Omental fat pad (tissue), 4 donors: Measurements from ENCODE around the gene NCEH1. TPM values are rescaled to one million over a fixed set of nuclear protein-coding genes. Genes with fewer than 3 reads are reported as not detected.
A peak's percentile ranks its signal among the peaks of the same experiment; 100 is the strongest.

Source experiments
- ATAC-seq: fragments of 150-250 bp; one replicate; pipeline ENCODE4 v1.9.1; 2016; ENCODE audit warnings: mild to moderate bottlenecking, moderate library complexity; ENCODE audit not compliant: low FRiP score
- DNase-seq: peaks from one replicate; pipeline ENCODE4 v3.0.0-alpha.2; 2019; ENCODE audit warnings: low spot score
- total RNA-seq, 4 donors: library from RNA; depleted of rRNA; stranded (reverse); fragments of >200 nt; gene quantifications; one replicate each; pipeline ENCODE4 v1.1.0, GENCODE V29; 2016
- TF ChIP-seq, protein P1 (sequence below), 3 donors: fragments of 450-650 bp; IDR thresholded peaks; one replicate each; pipeline ENCODE4 v1.5.1; 2016 to 2017; ENCODE audit warnings: antibody characterized with exemption in 3 of 3, mild to moderate bottlenecking in 3 of 3, moderate library complexity in 2 of 3

The NCEH1 gene
- total RNA-seq, 4 donors from 2014 or later, result 8.2 to 44.1 (median 10.6) TPM

DNA sequence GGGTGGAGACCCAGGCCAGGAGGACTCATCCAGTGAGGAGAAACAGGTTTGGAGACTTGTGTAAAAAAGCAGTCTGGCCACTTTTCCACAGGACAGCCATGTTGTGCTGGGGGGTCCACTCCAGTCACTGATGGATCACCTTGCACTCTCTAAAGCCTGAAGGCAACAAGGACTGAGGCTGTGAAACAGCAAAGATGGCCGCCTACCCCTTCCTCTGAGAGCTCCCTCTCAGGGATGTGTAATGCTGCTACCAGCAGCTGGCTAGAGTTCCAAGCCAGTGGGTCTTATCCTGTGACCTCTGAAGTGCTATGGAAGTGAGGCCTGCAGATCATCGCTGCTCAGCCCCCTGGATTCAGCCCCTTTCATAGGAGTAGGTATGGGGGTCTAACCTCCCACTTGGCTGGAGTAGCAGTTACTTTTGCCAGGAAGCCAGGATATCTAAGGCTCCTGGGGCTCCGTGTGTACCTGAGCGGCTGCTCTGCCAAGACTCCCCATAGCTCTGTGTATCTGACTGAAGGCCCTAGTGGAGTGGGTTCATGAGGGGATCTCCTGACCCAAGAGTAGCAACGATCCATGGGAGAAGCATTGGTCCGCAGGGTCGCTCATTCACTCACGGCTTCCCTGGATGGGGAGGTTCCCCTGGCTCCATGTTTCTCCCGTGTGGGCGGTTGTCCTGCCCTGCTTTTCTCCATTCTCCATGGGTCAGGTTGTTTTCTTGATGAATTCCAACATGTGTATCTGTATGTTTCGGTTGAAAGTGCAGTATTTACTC lies 117.8 kb downstream of the NCEH1 start:
- DNase-seq (no peak), ATAC-seq (no peak)
- TF ChIP-seq, protein P1, sequence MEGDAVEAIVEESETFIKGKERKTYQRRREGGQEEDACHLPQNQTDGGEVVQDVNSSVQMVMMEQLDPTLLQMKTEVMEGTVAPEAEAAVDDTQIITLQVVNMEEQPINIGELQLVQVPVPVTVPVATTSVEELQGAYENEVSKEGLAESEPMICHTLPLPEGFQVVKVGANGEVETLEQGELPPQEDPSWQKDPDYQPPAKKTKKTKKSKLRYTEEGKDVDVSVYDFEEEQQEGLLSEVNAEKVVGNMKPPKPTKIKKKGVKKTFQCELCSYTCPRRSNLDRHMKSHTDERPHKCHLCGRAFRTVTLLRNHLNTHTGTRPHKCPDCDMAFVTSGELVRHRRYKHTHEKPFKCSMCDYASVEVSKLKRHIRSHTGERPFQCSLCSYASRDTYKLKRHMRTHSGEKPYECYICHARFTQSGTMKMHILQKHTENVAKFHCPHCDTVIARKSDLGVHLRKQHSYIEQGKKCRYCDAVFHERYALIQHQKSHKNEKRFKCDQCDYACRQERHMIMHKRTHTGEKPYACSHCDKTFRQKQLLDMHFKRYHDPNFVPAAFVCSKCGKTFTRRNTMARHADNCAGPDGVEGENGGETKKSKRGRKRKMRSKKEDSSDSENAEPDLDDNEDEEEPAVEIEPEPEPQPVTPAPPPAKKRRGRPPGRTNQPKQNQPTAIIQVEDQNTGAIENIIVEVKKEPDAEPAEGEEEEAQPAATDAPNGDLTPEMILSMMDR (IDR thresholded peaks at IDR 0.05), result no peak

GRCh38 chr3:172591876-172592771 lies 118.7 kb downstream of the NCEH1 start:
- TF ChIP-seq, protein P1 (IDR thresholded peaks at IDR 0.05), result no peak
- no peak for ATAC-seq
- no peak for DNase-seq

GRCh38 chr3:172591125-172591605 lies 119.7 kb downstream of the NCEH1 start:
- no peak for ATAC-seq
- no peak for DNase-seq
- TF ChIP-seq, protein P1 (IDR thresholded peaks at IDR 0.05), result no peak

GRCh38 chr3:172586436-172586835 lies 124.4 kb downstream of the NCEH1 start:
- ATAC-seq (peak; percentile 31), DNase-seq (no peak)
- TF ChIP-seq, protein P1 (IDR thresholded peaks at IDR 0.05), result no peak

- TF ChIP-seq, protein P1 (IDR thresholded peaks at IDR 0.05), result no peak
- DNase-seq (no peak), ATAC-seq (no peak)
Observed at GRCh38 chr3:172585954-172586353, 124.9 kb downstream of the NCEH1 start.

DNA sequence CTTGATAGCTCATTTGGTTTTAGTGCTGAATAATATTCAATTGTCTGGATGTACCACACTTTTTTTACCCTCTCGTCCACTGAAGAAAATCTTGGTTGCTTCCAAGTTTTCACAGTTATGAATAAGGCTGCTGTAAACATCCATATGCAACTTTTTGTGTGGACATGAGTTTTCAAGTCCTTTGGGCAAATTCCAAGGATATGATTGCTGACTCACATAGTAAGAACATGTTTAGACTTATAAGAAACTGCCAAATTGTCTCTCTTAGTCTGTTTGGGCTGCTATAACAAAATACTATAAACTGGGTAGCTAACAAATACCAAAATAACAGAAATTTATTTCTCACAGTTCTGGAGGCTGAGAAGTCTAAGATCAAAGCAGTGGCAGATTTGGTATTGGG lies 128.2 kb downstream of the NCEH1 start:
- DNase-seq (no peak), ATAC-seq (no peak)

More for the DNA sequence above, 128.2 kb downstream of the NCEH1 start:
- TF ChIP-seq, protein P1 (IDR thresholded peaks at IDR 0.05), result no peak
